VCaP (cell line): ENCODE data around the gene HS3ST4.

ENCODE experiments used
- H3K27ac ChIP-seq: fragments of 450-650 bp; 2 replicates; pipeline ENCODE4 v1.5.1; 2017
- CTCF ChIP-seq: fragments of 450-650 bp; conservative IDR thresholded peaks from 2 replicates; pipeline ENCODE4 v1.5.1; 2017; ENCODE audit warnings: mild to moderate bottlenecking, moderate library complexity

Gene HS3ST4

GRCh38 chr16:26186091-26186615 is 494.4 kb downstream of the HS3ST4 start:
- no peak for TF ChIP-seq CTCF
- H3K27ac ChIP-seq = no peak overlapping the region
